Keratinocyte (primary cell): ENCODE measurements around the gene SEMA4D. TPM values are rescaled to one million over a fixed set of nuclear protein-coding genes. Genes with fewer than 3 reads are reported as not detected.

Source experiments
- DNase-seq: peaks from one replicate; pipeline ENCODE4 v3.0.0-alpha.2; 2011; ENCODE audit warnings: low read depth, missing footprints, low spot score
- FAIRE-seq: peaks from 2 replicates; lab custom pipeline; 2011; peaks lifted over from hg19 to GRCh38; lab: Jason Lieb, UNC
- H2AFZ ChIP-seq: 2 replicates; pipeline ENCODE4 v1.6.0; 2012; ENCODE audit warnings: low read length, control low read depth, inconsistent platforms; ENCODE audit not compliant: control insufficient read depth
- H3K27ac ChIP-seq: 2 replicates; pipeline ENCODE4 v1.5.1; 2011; ENCODE audit warnings: low read length; ENCODE audit not compliant: control insufficient read depth, insufficient read depth
- H3K27me3 ChIP-seq: 3 replicates; pipeline ENCODE4 v1.6.0; 2011; ENCODE audit warnings: low read length; ENCODE audit not compliant: control insufficient read depth, insufficient read depth; ENCODE audit errors: extremely low read depth
- H3K36me3 ChIP-seq, 2 experiments: 2 replicates in 1 of 2; 3 replicates in 1 of 2; pipeline ENCODE4 v1.5.1; 2011; ENCODE audit warnings: low read length in 2 of 2, mild to moderate bottlenecking in 1 of 2; ENCODE audit not compliant: control insufficient read depth in 2 of 2, insufficient read depth in 2 of 2; ENCODE audit errors: extremely low read depth in 1 of 2
- H3K4me1 ChIP-seq: 3 replicates; pipeline ENCODE4 v1.5.1; 2011; ENCODE audit warnings: low read length; ENCODE audit not compliant: control insufficient read depth, insufficient read depth; ENCODE audit errors: extremely low read depth
- H3K4me2 ChIP-seq: 3 replicates; pipeline ENCODE4 v1.6.0; 2011; ENCODE audit warnings: low read depth, low read length; ENCODE audit not compliant: control insufficient read depth, insufficient read depth; ENCODE audit errors: extremely low read depth
- H3K4me3 ChIP-seq, 3 experiments: fragments of 200-600 bp in 1 of 3; sonication (generic) in 1 of 3; 2 replicates in 2 of 3; 3 replicates in 1 of 3; pipeline ENCODE4 v1.5.1; 2011 to 2016; ENCODE audit warnings: low read length in 3 of 3, mild to moderate bottlenecking in 3 of 3, control low read depth in 2 of 3, inconsistent platforms in 1 of 3, low read depth in 1 of 3, mixed read lengths in 1 of 3, mixed run types in 1 of 3, moderate library complexity in 1 of 3; ENCODE audit not compliant: control insufficient read depth in 2 of 3, insufficient read depth in 2 of 3; ENCODE audit errors: extremely low read depth in 1 of 3
- H3K79me2 ChIP-seq: 2 replicates; pipeline ENCODE4 v1.6.0; 2012; ENCODE audit warnings: low read length; ENCODE audit not compliant: control insufficient read depth, insufficient read depth
- H3K9ac ChIP-seq: 3 replicates; pipeline ENCODE4 v1.6.0; 2011; ENCODE audit warnings: low read length; ENCODE audit not compliant: control insufficient read depth, insufficient read depth; ENCODE audit errors: extremely low read depth
- H3K9me1 ChIP-seq: 3 replicates; pipeline ENCODE4 v1.6.0; 2011; ENCODE audit warnings: low read length; ENCODE audit not compliant: control insufficient read depth, insufficient read depth; ENCODE audit errors: extremely low read depth
- H3K9me3 ChIP-seq: 2 replicates; pipeline ENCODE4 v1.5.1; 2012; ENCODE audit warnings: low read depth, low read length; ENCODE audit not compliant: control insufficient read depth
- H4K20me1 ChIP-seq: 3 replicates; pipeline ENCODE4 v1.6.0; 2011; ENCODE audit warnings: low read length; ENCODE audit not compliant: control insufficient read depth, insufficient read depth; ENCODE audit errors: extremely low read depth
- CTCF ChIP-seq, 3 experiments: IDR thresholded peaks in 1 of 3; conservative IDR thresholded peaks in 1 of 3; optimal IDR thresholded peaks in 1 of 3; 2 replicates in 2 of 3; 3 replicates in 1 of 3; pipeline versions ENCODE3 to v1.5.1; 2011; ENCODE audit warnings: low read length in 3 of 3, mild to moderate bottlenecking in 3 of 3, moderate library complexity in 2 of 3, control low read depth in 1 of 3, inconsistent platforms in 1 of 3; ENCODE audit not compliant: insufficient read depth in 2 of 3; ENCODE audit errors: extremely low read depth in 1 of 3
- EZH2 ChIP-seq: IDR thresholded peaks from one replicate; pipeline ENCODE4 v1.6.1; 2012; ENCODE audit warnings: inconsistent platforms, mild to moderate bottlenecking, low read length, moderate library complexity
- dilution Hi-C: fragments of 300-500 bp; cut with MboI; formaldehyde crosslinking; loops from one replicate; pipeline ENCODE4 v1.7.0; 2020; ENCODE audit warnings: low sequenced_read_pairs; ENCODE audit not compliant: extremely low pct_ligation_motif_present
- polyA plus RNA-seq, 5 experiments: library from polyadenylated mRNA; depleted of rRNA in 3 of 5; stranded (reverse) in 3 of 5; stranded (forward) in 1 of 5; unstranded in 1 of 5; fragments of >200 nt; gene quantifications; 1 replicate in 1 of 5; 2 replicates in 3 of 5; 3 replicates in 1 of 5; pipeline versions ENCODE4 v1.2.1 to v1.2.3, GENCODE V29; 2011 to 2012; ENCODE audit warnings: missing spikeins in 2 of 5, low read depth in 1 of 5, low replicate concordance in 1 of 5

The SEMA4D gene
- polyA plus RNA-seq, 1 donor (not counting 4 experiments of a cell fraction or from before 2014, with no cell fraction given) = 0.43 TPM

- Histone ChIP-seq H3K4me1 (no peaks in the 10 kb centered on the region), H3K27ac (no peak overlapping the region), H3K27me3 (no peaks in the 10 kb centered on the region), H3K79me2 (no peaks in the 10 kb centered on the region), H4K20me1 (no peaks in the 10 kb centered on the region), H3K9me1 (no peaks in the 10 kb centered on the region), H3K9me3 (no peaks in the 10 kb centered on the region), H3K9ac (no peak overlapping the region), H3K36me3 (no peaks in the 10 kb centered on the region), H3K4me2 (no peak overlapping the region), H3K4me3 (no peak overlapping the region), H2AFZ (no peak overlapping the region)
- TF ChIP-seq CTCF (optimal IDR thresholded peaks at IDR 0.05 in 1 of 3, IDR thresholded peaks at IDR 0.05 in 1 of 3, conservative IDR thresholded peaks at IDR 0.05 in 1 of 3; ENCODE audit: extremely low read depth in 1 of 3, insufficient read depth in 2 of 3, low read length in 3 of 3) = no peak
- TF ChIP-seq EZH2 = no peak
- dilution Hi-C loops = no loop called here
- DNase-seq (no peak), FAIRE-seq (no peak)
Measured at GRCh38 chr9:89430995-89431394, 66.9 kb downstream of the SEMA4D start.

DNA sequence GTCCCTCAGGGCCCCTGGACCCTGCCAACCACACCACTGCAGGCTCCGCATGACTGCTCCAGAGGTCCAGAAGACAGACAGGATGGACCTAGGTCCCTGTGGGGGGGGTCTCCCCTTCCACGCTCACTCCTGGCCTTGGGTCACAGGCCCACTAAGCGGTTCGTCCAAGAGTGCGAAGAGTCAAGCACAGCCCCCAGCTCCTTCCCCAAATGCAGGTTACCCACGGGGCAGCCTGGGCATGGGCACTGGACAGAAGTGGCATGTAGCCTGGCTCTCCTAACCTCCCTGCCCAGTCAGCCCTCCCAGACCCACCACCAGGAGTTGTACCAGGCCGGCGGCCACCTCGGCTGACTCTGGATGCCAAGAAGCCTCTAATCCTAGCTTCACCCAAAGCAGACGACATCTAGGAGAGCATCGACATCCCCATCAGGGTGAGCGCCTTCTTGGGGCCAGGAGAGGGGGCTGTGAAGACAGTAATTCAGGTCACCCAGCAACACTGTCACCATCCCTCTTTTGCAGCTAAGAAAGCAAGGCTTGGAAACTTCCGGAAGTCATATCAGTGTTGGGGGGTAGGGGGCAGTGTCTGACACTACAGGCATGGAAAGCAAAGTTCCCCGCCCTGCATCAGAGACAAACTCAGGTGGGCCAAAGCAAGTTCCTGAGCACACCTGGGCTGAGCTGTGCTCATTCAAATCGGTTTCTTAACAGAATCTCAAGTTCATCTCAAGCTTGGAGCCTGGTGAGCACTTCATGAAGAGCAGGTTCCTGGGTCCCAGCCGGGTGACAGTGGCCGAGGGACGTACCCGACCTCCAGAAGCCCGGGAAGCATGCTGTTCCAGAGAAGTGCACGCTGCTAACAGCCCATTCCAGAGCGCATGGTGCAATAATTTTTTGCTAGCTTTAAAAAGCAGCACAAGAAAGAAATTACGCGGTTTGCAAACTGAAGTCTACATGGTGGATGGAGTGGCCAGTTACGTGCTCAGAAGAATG, 68.7 kb downstream of the SEMA4D start:
- Histone ChIP-seq H3K4me2 (no peak overlapping the region), H3K9me1 (no peaks in the 10 kb centered on the region), H3K27me3 (no peaks in the 10 kb centered on the region), H3K36me3 (no peaks in the 10 kb centered on the region), H2AFZ (no peak overlapping the region), H3K4me3 (no peak overlapping the region), H4K20me1 (no peaks in the 10 kb centered on the region), H3K9me3 (no peaks in the 10 kb centered on the region), H3K27ac (no peak overlapping the region), H3K9ac (no peak overlapping the region), H3K4me1 (no peaks in the 10 kb centered on the region), H3K79me2 (no peaks in the 10 kb centered on the region)
- TF ChIP-seq EZH2 (no peak), CTCF (optimal IDR thresholded peaks at IDR 0.05 in 1 of 3, IDR thresholded peaks at IDR 0.05 in 1 of 3, conservative IDR thresholded peaks at IDR 0.05 in 1 of 3; ENCODE audit: extremely low read depth in 1 of 3, insufficient read depth in 2 of 3, low read length in 3 of 3) (peak in 2 of 3 experiments; percentile 11 to 22)
- dilution Hi-C loops = no loop called here
- no peak for FAIRE-seq
- no peak for DNase-seq
